ENCODE data around the gene TBC1D12.
"Not testable (repeated sequence)": the region's sequence is repeated elsewhere in the genome, so short reads cannot be mapped to it uniquely, and the experiment has no call there.

Gene TBC1D12

DNA sequence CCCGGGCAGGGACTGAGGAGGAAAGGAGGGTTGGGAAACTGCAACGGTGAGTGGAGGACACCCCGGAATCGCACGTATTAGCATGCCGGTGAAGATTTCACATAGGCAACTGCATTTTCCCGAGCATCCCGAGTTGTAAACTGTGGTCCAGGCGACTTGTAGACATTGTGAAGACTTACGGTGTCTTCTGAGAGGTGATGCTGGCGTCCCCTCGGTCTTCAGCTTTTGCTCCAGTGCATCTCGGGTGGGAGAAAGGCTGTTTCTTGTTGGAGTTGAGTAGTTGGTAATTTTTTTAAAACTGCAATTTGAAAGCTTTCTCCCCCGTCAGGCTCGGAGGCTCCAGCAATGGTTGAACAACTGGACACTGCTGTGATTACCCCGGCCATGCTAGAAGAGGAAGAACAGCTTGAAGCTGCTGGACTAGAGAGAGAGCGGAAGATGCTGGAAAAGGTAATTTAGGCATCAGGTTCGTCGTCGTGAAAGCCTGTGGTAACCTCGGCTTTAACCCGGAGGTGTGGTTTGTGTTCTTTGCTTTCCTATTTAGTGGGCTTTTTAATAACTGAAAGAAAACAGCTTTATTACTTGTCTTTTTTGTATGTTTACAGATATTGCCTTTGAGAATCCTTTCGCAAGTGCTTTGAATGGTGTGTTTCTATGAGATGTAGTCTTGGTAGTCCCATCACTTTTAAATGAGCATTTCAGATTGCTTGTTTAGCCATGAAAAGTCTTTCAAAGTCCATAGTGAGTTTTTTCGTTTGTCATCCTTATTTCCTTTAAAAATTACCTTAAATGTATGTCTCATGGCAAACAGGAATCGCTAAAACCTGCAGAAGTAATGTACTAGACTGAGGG is 143.9 kb downstream of the TBC1D12 start:
- no peak for DNase-seq (ENCODE audit: low spot score)

DNA sequence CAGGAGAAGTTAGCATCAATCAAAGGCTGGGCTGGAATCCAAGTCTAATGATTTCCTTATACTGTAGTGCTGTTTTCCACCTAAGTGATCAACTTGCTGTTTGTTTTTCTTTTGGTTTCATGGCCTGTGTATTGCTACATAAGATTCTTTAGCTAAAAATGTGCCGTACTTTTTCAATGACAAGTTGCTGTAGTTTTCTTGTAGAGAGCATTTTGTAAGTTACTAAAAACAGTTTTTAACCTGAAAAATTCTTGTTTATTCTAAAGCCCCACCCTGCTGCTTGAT is 144.5 kb downstream of the TBC1D12 start:
- DNase-seq (ENCODE audit: low spot score), result no peak

GRCh38 chr10:94549221-94549620 is 146.9 kb downstream of the TBC1D12 start:
- DNase-seq (ENCODE audit: low spot score), result no peak

GRCh38 chr10:94567714-94568307 is 165.5 kb downstream of the TBC1D12 start:
- not testable (repeated sequence) for DNase-seq (ENCODE audit: low spot score)

DNA sequence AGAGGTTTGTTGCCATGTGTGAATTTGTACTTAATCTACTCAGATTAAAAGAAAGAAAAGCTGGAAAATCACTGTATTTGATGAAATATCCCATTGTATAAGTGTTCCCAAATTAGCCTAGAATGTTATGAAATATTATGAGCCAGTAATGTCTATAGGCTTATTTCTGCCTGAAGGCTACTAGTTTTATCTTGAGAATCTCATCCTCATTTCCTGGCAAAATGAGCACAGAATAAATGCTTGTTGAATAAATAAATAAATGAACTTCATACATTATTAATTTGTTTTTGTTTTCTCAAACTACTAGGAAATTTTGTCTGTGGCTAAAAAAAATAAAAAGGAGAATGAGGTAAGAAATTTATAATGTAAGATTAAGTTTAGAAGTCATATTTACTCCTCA is 168.7 kb downstream of the TBC1D12 start:
- DNase-seq (ENCODE audit: low spot score), result no peak

GRCh38 chr10:94571528-94571927 is 169.2 kb downstream of the TBC1D12 start:
- DNase-seq (ENCODE audit: low spot score), result no peak

DNA sequence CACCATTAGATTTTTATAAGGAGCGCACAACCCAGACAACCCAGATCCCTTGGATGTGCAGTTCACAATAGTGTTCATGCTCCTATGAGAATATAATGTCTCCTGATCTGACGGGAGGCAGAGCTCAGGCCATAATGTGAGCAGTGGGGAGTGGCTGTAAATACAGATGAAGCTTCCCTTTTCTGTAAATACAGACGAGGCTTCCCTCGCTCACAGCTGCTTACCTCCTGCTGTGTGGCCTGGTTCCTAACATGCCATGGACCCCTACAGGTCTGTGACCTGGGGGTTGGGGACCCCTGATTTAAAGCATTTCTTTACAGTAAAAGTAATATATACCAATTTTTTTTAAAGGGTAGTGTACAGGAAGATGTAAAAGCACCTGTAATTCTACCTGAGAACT is 176.4 kb downstream of the TBC1D12 start:
- DNase-seq (ENCODE audit: low spot score), result no peak

DNA sequence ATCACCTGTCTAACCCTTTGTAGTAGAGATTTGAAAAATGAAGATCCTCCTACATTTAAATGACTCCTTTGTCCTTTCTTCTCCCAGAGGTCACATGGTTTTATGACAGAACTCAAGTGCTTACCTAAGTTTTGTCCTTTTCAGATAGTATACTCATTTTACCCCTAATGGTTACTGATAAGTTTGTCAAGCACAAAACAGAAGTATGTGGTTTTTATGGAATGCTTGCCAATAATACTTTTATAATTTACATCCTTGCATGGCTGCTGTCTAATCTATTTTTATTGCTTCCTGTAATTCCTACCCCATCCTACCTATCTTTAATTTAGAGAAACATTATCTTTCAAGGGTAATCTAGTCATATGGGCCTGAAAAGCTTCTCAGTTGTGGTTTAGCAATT is 180.8 kb downstream of the TBC1D12 start:
- no peak for DNase-seq (ENCODE audit: low spot score)

Data from pons (tissue), 1 donor.